HepG2 (cell line): Measurements from ENCODE around the gene NTRK2.

Experiments
- ARNT ChIP-seq: fragments of 450-650 bp; IDR thresholded peaks from 2 replicates; pipeline ENCODE4 v1.6.1; 2017
- CREB1 ChIP-seq, 2 experiments: fragments of 450-650 bp in 1 of 2; IDR thresholded peaks; 2 replicates each; pipeline ENCODE4 v1.6.1; 2016 to 2017; ENCODE audit warnings: control low read depth in 1 of 2, mild to moderate bottlenecking in 1 of 2, missing compliant biosample characterization in 1 of 2, missing genetic modification characterization in 1 of 2
- PREB ChIP-seq: sonication (generic); formaldehyde crosslinking; IDR thresholded peaks from 2 replicates; pipeline ENCODE4 v1.4.0; 2020; ENCODE audit warnings: missing genetic modification reagents
- SATB2 ChIP-seq: sonication (generic); formaldehyde crosslinking; IDR thresholded peaks from 2 replicates; pipeline ENCODE4 v1.5.0; 2020; ENCODE audit warnings: missing genetic modification reagents
- STAT6 ChIP-seq: sonication (generic); formaldehyde crosslinking; IDR thresholded peaks from 2 replicates; pipeline ENCODE4 v1.4.0; 2020; ENCODE audit warnings: missing genetic modification reagents, mild to moderate bottlenecking, borderline replicate concordance
- TF ChIP-seq, protein P1 (sequence below): sonication (generic); formaldehyde crosslinking; IDR thresholded peaks from 2 replicates; pipeline ENCODE4 v1.5.0; 2020; ENCODE audit warnings: mild to moderate bottlenecking, missing genetic modification reagents, moderate library complexity
- TF ChIP-seq, protein P2 (sequence below): sonication (generic); formaldehyde crosslinking; IDR thresholded peaks from 2 replicates; pipeline ENCODE4 v1.4.0; 2020; ENCODE audit warnings: missing genetic modification reagents, borderline replicate concordance

- no peak for TF ChIP-seq PREB (CRISPR knock-in tag)
- TF ChIP-seq, protein P1, sequence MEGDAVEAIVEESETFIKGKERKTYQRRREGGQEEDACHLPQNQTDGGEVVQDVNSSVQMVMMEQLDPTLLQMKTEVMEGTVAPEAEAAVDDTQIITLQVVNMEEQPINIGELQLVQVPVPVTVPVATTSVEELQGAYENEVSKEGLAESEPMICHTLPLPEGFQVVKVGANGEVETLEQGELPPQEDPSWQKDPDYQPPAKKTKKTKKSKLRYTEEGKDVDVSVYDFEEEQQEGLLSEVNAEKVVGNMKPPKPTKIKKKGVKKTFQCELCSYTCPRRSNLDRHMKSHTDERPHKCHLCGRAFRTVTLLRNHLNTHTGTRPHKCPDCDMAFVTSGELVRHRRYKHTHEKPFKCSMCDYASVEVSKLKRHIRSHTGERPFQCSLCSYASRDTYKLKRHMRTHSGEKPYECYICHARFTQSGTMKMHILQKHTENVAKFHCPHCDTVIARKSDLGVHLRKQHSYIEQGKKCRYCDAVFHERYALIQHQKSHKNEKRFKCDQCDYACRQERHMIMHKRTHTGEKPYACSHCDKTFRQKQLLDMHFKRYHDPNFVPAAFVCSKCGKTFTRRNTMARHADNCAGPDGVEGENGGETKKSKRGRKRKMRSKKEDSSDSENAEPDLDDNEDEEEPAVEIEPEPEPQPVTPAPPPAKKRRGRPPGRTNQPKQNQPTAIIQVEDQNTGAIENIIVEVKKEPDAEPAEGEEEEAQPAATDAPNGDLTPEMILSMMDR (CRISPR knock-in tag), result no peak
- TF ChIP-seq, protein P2, sequence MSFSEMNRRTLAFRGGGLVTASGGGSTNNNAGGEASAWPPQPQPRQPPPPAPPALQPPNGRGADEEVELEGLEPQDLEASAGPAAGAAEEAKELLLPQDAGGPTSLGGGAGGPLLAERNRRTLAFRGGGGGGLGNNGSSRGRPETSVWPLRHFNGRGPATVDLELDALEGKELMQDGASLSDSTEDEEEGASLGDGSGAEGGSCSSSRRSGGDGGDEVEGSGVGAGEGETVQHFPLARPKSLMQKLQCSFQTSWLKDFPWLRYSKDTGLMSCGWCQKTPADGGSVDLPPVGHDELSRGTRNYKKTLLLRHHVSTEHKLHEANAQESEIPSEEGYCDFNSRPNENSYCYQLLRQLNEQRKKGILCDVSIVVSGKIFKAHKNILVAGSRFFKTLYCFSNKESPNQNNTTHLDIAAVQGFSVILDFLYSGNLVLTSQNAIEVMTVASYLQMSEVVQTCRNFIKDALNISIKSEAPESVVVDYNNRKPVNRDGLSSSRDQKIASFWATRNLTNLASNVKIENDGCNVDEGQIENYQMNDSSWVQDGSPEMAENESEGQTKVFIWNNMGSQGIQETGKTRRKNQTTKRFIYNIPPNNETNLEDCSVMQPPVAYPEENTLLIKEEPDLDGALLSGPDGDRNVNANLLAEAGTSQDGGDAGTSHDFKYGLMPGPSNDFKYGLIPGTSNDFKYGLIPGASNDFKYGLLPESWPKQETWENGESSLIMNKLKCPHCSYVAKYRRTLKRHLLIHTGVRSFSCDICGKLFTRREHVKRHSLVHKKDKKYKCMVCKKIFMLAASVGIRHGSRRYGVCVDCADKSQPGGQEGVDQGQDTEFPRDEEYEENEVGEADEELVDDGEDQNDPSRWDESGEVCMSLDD (CRISPR knock-in tag), result no peak
- TF ChIP-seq CREB1 (IDR thresholded peaks at IDR 0.05), result no peak
- no peak for TF ChIP-seq CREB1 (CRISPR knock-in tag; IDR thresholded peaks at IDR 0.05)
- no peak for TF ChIP-seq ARNT
- no peak for TF ChIP-seq STAT6 (CRISPR knock-in tag)
- no peak for TF ChIP-seq SATB2 (CRISPR knock-in tag)
Measured at GRCh38 chr9:85008215-85008614, 338.7 kb downstream of the NTRK2 start.
